Measurements from ENCODE around the gene LEPROT. TPM values are rescaled to one million over a fixed set of nuclear protein-coding genes. Genes with fewer than 3 reads are reported as not detected.

The LEPROT gene
- total and polyA plus RNA-seq, 2 of the 8 experiments (the other 6 are each of a cell fraction or from before 2014, with no cell fraction given): 25.7 to 27.2 TPM

DNA sequence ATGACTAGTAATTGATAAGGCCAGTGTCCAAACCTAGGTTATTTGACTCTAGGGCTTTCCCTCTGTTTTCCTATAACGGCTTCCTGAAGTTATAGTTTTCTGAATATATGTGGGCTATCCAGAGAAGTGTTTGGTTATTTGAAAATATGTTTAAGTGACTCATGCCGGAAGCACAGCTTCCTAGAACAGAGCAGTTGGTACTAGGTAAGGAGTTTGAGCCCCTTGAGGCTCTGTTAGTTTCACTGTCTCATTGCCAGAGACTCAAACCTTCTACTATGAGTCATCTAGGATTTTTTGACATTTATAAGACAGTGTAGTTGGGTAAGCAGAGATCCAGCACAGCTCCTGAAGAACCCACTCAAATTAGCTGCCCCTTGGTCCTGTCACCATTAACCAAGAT lies 27.1 kb upstream of the LEPROT start (continued):
- TF ChIP-seq, protein P1, sequence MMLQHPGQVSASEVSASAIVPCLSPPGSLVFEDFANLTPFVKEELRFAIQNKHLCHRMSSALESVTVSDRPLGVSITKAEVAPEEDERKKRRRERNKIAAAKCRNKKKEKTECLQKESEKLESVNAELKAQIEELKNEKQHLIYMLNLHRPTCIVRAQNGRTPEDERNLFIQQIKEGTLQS (IDR thresholded peaks at IDR 0.05; ENCODE audit: insufficient read depth, low read depth, low read length): no peak

Measured in H1 (cell line).